Stimulated activated CD4-positive, alpha-beta T cell treated with anti-CD3 and anti-CD28 coated beads, TNF-alpha, amount 100 ng/mL, for 48 hours (primary cell): Measurements from ENCODE around the gene C3orf62.
"Not testable (repeated sequence)": the region's sequence is repeated elsewhere in the genome, so short reads cannot be mapped to it uniquely, and the experiment has no call there.

ENCODE experiments used
- DNase-seq, 3 donors: peaks; one replicate each; pipeline ENCODE4 v3.0.0-alpha.2; 2020; ENCODE audit warnings: low read depth in 3 of 3

The C3orf62 gene

GRCh38 chr3:49269443-49270155 lies 7.4 kb downstream of the C3orf62 start:
- no peak for DNase-seq

- DNase-seq = no peak
Measured at GRCh38 chr3:49266410-49267095, 10.5 kb downstream of the C3orf62 start.

GRCh38 chr3:49265661-49266386 lies 11.2 kb downstream of the C3orf62 start:
- DNase-seq = no peak

GRCh38 chr3:49263159-49263889 lies 13.7 kb downstream of the C3orf62 start:
- DNase-seq = no peak

GRCh38 chr3:49260806-49261324 lies 16.2 kb downstream of the C3orf62 start:
- DNase-seq = no peak

GRCh38 chr3:49257187-49257586 lies 19.8 kb downstream of the C3orf62 start:
- DNase-seq = no peak

- no peak for DNase-seq
Measured at GRCh38 chr3:49255718-49256511, 21.1 kb downstream of the C3orf62 start.

- no peak for DNase-seq
Measured at GRCh38 chr3:49255112-49255511, 21.9 kb downstream of the C3orf62 start.

- no peak for DNase-seq
Measured at GRCh38 chr3:49253512-49253911, 23.5 kb downstream of the C3orf62 start.

GRCh38 chr3:49248840-49249227 lies 28.2 kb downstream of the C3orf62 start:
- DNase-seq = no peak

- DNase-seq = no peak
Measured at GRCh38 chr3:49244581-49245205, 32.3 kb downstream of the C3orf62 start.

GRCh38 chr3:49240091-49240490 lies 36.9 kb downstream of the C3orf62 start:
- DNase-seq = not testable (repeated sequence)

GRCh38 chr3:49238274-49239127 lies 38.5 kb downstream of the C3orf62 start:
- no peak for DNase-seq

GRCh38 chr3:49237344-49237743 lies 39.7 kb downstream of the C3orf62 start:
- no peak for DNase-seq

- DNase-seq = no peak
Measured at GRCh38 chr3:49236226-49236625, 40.8 kb downstream of the C3orf62 start.

- DNase-seq = not testable (repeated sequence)
Measured at GRCh38 chr3:49228817-49229216, 48.2 kb downstream of the C3orf62 start.

- DNase-seq = no peak
Measured at GRCh38 chr3:49222002-49222401, 55.0 kb downstream of the C3orf62 start.

- DNase-seq = not testable (repeated sequence)
Measured at GRCh38 chr3:49220985-49221563, 56.0 kb downstream of the C3orf62 start.

- DNase-seq = no peak
Measured at GRCh38 chr3:49219132-49219531, 57.9 kb downstream of the C3orf62 start.
